NCI-H82 treated with DMSO at 0.1 percent for 48 hours (cell line): ENCODE measurements around the gene FBXL15.
A peak's percentile ranks its signal among the peaks of the same experiment; 100 is the strongest.

ENCODE experiments used
- DNase-seq: peaks from one replicate; lab custom pipeline; 2025; ENCODE audit not compliant: unreplicated experiment; lab: John Stamatoyannopoulos, UW

Gene FBXL15

GRCh38 chr10:102452672-102453340 is 32.2 kb downstream of the FBXL15 start:
- DNase-seq: no peak

DNA sequence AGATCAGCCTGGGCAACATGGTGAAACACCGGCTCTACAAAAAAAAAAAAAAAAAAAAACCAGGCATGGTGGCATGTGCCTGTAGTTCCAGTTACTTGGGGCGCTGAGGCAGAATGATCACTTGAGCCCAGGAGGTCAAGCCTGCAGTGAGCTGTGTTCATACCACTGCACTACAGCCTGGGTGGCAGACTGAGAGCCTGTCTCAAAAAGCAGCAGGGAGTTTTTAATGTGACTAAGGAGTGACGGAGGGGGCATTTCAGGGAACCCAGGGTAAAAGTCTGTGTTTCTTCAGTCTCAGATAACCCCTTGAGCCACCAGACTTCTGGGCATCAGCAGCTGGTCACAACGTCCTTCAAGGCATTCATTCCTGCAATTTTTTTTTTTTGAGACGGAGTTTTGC is 32.9 kb downstream of the FBXL15 start:
- no peak for DNase-seq

GRCh38 chr10:102454662-102455487 is 34.2 kb downstream of the FBXL15 start:
- peak; percentile 39 for DNase-seq

GRCh38 chr10:102455893-102456471 is 35.3 kb downstream of the FBXL15 start:
- DNase-seq: peak; percentile 93

- DNase-seq: peak; percentile 52
Observed at GRCh38 chr10:102457591-102458150, 37.0 kb downstream of the FBXL15 start.

DNA sequence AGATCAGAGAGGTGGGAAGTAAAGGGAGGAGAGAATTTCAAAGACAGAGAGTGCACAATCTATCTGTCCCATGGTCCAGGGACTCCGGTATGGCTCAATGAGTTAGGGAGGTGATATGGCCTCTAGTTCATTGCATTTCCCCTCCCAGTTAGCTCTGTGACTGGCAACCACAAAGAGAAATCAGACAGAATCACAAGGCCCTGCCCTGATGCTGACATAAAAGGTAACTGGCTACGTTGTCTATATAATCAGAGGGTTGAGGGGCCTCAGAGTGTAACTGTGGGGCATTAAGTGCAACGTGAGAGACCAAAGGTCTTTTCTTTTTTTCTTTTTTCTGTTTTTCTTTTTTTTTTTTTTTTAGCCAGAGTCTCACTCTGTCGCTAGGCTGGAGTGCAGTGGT is 38.0 kb downstream of the FBXL15 start:
- DNase-seq: no peak

DNA sequence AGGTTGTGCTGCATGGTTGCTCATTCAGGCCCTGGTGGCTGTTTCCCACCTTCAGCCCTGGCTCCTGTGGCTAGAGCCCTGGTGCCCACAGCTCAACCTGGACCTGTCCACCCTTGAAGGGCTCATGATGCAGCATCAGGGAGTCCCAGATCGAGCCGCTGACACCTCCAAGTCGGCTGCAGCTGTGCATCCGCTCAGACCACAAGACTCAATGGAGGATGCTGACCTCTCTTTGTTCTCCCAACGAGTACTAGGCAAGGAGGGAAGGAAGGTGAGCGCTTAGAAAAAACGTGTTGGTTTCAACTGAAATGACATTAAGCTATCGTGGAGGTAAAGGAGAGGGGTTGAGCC is 40.2 kb downstream of the FBXL15 start:
- no peak for DNase-seq

DNA sequence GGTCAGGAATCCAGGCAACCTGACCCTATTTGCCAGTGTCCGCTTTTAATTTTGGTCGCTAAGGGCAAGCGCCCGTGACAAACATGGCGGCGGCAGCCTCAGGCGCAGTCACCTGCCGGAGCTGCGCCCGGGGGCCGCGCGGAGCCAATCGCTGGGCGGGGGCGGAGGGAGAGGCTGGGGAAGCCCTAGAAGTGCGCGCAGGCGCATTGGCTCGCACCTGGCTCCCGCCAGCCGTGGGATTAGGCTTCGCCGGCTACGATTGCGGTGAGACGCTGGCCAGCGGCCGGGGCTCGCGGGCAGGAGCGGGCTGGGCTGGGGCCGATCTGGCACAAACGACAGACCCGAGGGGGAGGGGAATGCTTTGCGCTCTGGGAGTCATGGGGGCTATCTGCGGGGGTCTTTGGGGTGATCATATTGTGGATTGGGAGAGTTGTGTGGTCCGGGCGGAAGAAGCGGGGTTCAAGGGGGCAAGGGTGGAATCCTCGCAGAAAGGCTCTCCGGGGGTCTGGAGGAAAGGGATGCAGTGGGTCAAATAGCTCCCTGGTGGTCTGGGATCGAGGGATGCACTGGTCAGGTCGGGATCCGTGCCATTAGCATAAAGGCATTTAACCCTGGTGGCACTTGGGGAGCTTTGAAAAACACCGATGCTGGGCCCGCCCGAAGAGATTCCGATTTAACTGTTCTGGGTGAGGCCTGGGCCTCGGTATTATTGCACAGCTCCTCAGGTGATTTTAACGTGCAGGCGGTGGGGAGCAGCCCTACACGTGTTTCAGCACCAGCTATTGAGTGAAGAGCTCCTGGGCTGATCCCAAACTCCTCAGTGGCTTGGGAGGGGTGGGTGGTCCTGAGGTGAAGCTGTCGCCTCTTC is 40.8 kb downstream of the FBXL15 start:
- DNase-seq: peak; percentile 70

DNA sequence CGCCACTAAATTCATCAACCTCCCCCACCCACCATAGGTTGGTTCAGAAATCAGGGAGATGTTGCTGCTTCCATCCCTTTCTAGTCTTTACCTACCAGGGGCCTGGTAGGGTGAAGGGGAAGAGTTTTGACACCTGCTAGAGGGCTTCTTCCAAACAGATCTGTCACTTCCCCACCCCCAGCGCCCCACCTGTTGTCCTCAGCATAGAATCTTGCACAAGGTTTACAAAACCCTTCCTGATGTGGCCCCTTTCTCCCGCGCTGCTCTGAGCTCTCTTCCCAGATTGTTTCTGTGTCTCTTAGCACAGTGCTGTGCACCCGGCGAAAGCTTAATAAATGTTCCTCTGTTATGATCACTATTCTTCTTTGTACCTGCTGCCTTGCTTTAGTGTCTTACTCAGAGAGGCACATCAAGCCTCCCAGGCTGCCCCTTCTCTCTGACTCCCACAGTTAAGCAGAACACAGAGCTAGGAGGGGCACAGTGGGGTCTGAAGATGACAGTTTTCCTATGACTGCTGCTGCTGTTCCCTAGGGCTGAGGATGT is 41.9 kb downstream of the FBXL15 start:
- DNase-seq: no peak

DNA sequence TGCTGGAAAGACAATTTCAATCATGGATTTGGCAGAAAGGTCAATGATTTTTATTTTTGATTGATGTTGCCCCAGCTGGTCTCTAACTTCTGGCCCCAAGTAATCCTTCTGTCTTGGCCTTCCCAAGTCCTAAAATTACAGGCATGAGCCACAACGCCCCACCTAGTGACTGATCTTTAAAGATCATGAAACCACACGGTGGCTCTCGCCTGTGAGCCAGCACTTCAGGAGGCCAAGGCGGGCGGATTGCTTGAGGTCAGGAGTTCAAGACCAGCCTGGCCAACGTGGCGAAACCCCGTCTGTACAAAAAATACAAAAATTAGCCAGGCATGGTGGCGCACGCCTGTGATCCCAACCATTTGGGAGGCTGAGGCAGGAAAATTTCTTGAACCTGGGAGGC is 43.3 kb downstream of the FBXL15 start:
- DNase-seq: no peak

DNA sequence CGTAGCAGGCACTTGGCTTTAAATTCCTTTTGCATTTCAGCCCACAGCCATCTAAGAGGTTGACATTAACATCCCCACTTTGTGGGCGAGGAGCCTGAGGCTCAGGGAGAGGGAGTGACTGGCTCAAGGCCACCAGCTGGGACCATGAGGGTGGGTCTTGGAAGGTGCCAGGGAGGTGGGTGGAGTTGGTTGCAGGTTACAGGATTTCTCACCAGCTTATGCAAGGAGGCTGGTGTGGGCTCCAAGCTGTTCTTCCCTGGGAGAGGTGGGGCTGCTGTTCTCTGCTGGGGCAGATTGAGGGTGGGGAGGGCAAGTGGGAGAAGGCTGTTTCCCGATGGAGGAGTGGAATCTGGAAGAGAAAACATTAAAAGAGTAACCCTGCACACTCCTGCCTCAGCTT is 44.8 kb downstream of the FBXL15 start:
- no peak for DNase-seq

DNA sequence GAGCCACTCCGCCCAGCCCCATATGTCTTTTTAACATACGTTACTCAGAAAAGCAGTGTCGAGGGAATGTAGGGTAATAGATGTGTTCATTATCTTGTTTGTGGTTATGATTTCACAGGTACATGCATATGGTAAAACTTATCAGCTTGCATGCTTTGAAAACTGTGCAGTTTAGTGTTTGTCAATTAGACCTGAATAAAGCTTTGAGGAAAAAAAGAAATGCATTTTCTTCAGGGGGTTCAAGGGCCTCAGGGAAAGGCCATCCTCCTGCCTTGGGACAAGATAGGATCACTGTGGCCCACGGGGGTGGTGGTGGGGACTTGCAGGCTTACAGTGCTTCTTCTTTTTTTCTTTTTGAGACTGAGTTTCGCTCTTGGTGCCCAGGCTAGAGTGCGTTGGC is 46.7 kb downstream of the FBXL15 start:
- DNase-seq: no peak

GRCh38 chr10:102467971-102468438 is 47.4 kb downstream of the FBXL15 start:
- DNase-seq: no peak

DNA sequence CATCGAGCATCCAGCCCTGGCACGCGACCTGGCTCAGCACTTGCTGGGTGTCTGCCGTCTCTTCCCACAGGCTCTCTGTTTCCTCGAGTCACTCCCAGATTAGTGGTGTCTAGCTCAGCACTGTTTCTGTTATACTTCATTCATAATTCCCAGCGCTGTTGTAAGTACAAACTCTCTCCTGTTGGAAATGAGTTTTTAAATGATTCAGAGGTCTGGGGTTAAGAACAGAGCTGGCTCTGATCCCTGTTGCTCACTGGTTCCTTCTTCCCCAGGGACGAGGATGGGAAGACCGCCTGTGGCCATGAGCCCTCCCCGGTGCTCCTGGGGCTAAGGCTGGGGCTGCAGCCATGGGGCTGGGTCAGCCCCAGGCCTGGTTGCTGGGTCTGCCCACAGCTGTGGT is 48.0 kb downstream of the FBXL15 start:
- no peak for DNase-seq

DNA sequence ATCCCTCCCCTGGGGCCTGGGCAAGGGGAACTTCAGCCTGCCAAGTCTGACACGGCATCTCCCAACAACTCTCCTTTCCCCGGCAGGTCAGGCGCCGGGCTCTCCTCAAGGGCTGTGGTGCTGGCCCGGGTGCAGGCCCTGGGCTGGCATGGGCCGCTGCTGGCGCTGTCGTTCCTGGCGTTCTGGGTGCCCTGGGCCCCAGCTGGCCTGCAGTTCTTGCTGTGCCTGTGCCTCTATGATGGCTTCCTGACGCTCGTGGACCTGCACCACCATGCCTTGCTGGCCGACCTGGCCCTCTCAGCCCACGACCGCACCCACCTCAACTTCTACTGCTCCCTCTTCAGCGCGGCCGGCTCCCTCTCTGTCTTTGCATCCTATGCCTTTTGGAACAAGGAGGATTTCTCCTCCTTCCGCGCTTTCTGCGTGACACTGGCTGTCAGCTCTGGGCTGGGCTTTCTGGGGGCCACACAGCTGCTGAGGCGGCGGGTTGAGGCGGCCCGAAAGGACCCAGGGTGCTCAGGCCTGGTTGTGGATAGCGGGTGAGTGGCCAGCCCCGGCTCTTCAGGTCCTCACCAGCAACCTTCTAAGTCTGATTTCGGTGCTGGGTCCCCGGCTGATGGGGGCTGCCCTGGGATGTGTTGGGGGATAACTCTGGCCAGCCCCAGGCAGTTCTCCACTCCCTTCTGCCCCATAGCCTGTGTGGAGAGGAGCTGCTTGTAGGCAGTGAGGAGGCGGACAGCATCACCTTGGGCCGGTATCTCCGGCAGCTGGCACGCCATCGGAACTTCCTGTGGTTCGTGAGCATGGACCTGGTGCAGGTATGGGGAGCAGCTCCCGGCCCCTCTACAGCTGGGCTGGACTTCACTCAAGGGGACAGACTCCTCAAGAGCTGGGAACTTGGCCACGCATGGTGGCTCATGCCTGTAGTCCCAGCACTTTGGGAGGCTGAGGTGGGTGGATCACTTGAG is 50.2 kb downstream of the FBXL15 start:
- DNase-seq: no peak
